ENCODE measurements around the gene CAMK1D. TPM values are rescaled to one million over a fixed set of nuclear protein-coding genes. Genes with fewer than 3 reads are reported as not detected.

The CAMK1D gene
- total RNA-seq, 1 experiment from 2014 or later: 6.0 TPM

DNA sequence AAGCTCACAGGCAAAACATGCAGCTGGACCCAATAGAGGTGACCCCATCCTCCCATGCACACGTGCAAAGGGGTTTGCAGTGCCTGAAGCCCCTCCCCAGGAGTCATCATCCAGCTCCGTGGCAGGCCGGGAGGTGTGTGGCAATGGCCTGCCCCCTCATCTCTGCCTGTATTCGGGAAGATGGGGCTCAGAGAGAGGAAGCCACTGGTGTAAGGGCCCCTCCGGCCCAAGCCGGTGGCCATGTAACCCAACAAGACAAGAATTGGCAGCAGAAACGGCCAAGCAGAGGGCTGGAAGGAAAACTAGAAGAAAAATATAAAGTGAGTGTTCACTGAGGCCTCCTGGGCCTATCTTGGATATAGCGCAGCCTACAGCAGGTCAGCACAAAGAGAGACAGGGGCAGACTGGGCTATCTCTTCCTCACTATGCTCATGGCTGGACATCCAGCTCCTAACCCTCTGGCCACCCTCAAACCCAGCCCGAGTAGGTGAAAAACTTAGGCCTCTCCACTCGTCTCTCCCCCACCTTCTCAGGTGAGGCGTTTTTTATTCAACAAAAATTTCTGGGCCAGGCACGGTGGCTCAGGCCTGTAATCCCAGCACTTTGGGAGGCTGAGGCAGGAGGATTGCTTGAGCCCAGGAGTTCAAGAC is 494.1 kb downstream of the CAMK1D start:
- Histone ChIP-seq H3K9me3 (ENCODE audit: insufficient read depth, low read depth) (no peaks in the 10 kb centered on the region), H2AFZ (no peak overlapping the region), H3K36me3 (ENCODE audit: low read depth) (no peaks in the 10 kb centered on the region), H3K4me2 (no peak overlapping the region), H3K27ac (no peak overlapping the region), H3K27me3 (ENCODE audit: insufficient read depth, low read depth) (no peaks in the 10 kb centered on the region), H4K20me1 (ENCODE audit: insufficient read depth) (no peaks in the 10 kb centered on the region), H3K79me2 (ENCODE audit: low read depth) (no peaks in the 10 kb centered on the region), H3K4me1 (replicated peaks; ENCODE audit: insufficient read depth) (peaks cover 13% of the 10 kb centered on the region), H3F3A (ENCODE audit: insufficient read depth, low read depth) (peaks cover 8% of the 10 kb centered on the region; the same call in 1 of the 2 replicates), H3K4me3 (no peak overlapping the region), H3K9me2 (ENCODE audit: insufficient read depth) (no peaks in the 10 kb centered on the region)
- intact Hi-C loops (cut with micrococcal nuclease; ENCODE audit: unreplicated experiment): no loop called here
- DNase-seq: no peak
- POLR2A ChIA-PET (ENCODE audit: unreplicated experiment): no interaction called here
- CTCF ChIA-PET: no interaction called here
- no TSS peak for BruUV-seq (replicated peaks)
- TF ChIP-seq EZH2 (IDR thresholded peaks at IDR 0.05; ENCODE audit: low read depth) (no peak), CTCF (conservative IDR thresholded peaks at IDR 0.05) (no peak)

- H2AFZ ChIP-seq: 0 out of 2 replicates have a peak overlapping the region, but pooled peaks have one; percentile 63
- H3K27me3 ChIP-seq (ENCODE audit: insufficient read depth, low read depth): no peaks in the 10 kb centered on the region
- no peaks in the 10 kb centered on the region for H3K36me3 ChIP-seq (ENCODE audit: low read depth)
- peak overlapping the region; percentile 74 for H3K4me2 ChIP-seq
- TF ChIP-seq EZH2 (IDR thresholded peaks at IDR 0.05; ENCODE audit: low read depth) (no peak), CTCF (conservative IDR thresholded peaks at IDR 0.05) (no peak)
- H3K4me3 ChIP-seq: peak overlapping the region; percentile 29; the same call in 1 of the 2 replicates
- peaks cover 13% of the 10 kb centered on the region for H3K4me1 ChIP-seq (replicated peaks; ENCODE audit: insufficient read depth)
- peak; percentile 24 to 56 for DNase-seq
- peaks cover 8% of the 10 kb centered on the region; the same call in 1 of the 2 replicates for H3F3A ChIP-seq (ENCODE audit: insufficient read depth, low read depth)
- CTCF ChIA-PET: no interaction called here
- H4K20me1 ChIP-seq (ENCODE audit: insufficient read depth): no peaks in the 10 kb centered on the region
- BruUV-seq (replicated peaks): no TSS peak
- H3K9me2 ChIP-seq (ENCODE audit: insufficient read depth): no peaks in the 10 kb centered on the region
- no peak overlapping the region; the same call in 1 of the 2 replicates for H3K27ac ChIP-seq
- POLR2A ChIA-PET (ENCODE audit: unreplicated experiment): interaction anchor here (0.6 kb wide), 1 partner anchor 637 kb away, joined by 3 read pairs; no protein-coding TSS in a partner anchor
- H3K9me3 ChIP-seq (ENCODE audit: insufficient read depth, low read depth): no peaks in the 10 kb centered on the region
- intact Hi-C loops (cut with micrococcal nuclease; ENCODE audit: unreplicated experiment): no loop called here
- no peaks in the 10 kb centered on the region for H3K79me2 ChIP-seq (ENCODE audit: low read depth)
These were observed 495.6 kb downstream of the CAMK1D start for GRCh38 chr10:12844811-12845483.

GRCh38 chr10:12846718-12847117 is 497.4 kb downstream of the CAMK1D start:
- no peaks in the 10 kb centered on the region for H3K79me2 ChIP-seq (ENCODE audit: low read depth)
- H3K9me2 ChIP-seq (ENCODE audit: insufficient read depth): no peaks in the 10 kb centered on the region
- no peak overlapping the region for H3K4me3 ChIP-seq
- ChIA-PET POLR2A (ENCODE audit: unreplicated experiment) (no interaction called here), CTCF (no interaction called here)
- H3K36me3 ChIP-seq (ENCODE audit: low read depth): no peaks in the 10 kb centered on the region
- TF ChIP-seq EZH2 (IDR thresholded peaks at IDR 0.05; ENCODE audit: low read depth): no peak
- TF ChIP-seq CTCF (conservative IDR thresholded peaks at IDR 0.05): no peak
- BruUV-seq (replicated peaks): no TSS peak
- no peaks in the 10 kb centered on the region for H3K27me3 ChIP-seq (ENCODE audit: insufficient read depth, low read depth)
- H3K9me3 ChIP-seq (ENCODE audit: insufficient read depth, low read depth): no peaks in the 10 kb centered on the region
- H3F3A ChIP-seq (ENCODE audit: insufficient read depth, low read depth): peaks cover 8% of the 10 kb centered on the region; the same call in 1 of the 2 replicates
- no peaks in the 10 kb centered on the region for H4K20me1 ChIP-seq (ENCODE audit: insufficient read depth)
- H3K4me1 ChIP-seq (replicated peaks; ENCODE audit: insufficient read depth): peaks cover 13% of the 10 kb centered on the region
- intact Hi-C loops (cut with micrococcal nuclease; ENCODE audit: unreplicated experiment): no loop called here
- H2AFZ ChIP-seq: no peak overlapping the region
- DNase-seq: no peak
- no peak overlapping the region for H3K27ac ChIP-seq
- no peak overlapping the region for H3K4me2 ChIP-seq

Measured in PC-9 (cell line).